ENCODE data around the gene METTL26. TPM values are rescaled to one million over a fixed set of nuclear protein-coding genes. Genes with fewer than 3 reads are reported as not detected.

The METTL26 gene
- total RNA-seq, 1 donor from 2014 or later: 68.1 TPM

- Mint-ChIP-seq H3K27me3 (ENCODE audit: low read depth) (no peaks in the 10 kb centered on the region), H3K27ac (ENCODE audit: unreplicated experiment) (no peak overlapping the region), H3K4me1 (ENCODE audit: low read depth) (peaks cover 18% of the 10 kb centered on the region), H3K36me3 (ENCODE audit: low read depth) (peaks cover 7% of the 10 kb centered on the region), H3K9me3 (ENCODE audit: low read depth) (no peaks in the 10 kb centered on the region), H3K4me3 (ENCODE audit: unreplicated experiment) (no peak overlapping the region)
- TF ChIP-seq CTCF (IDR thresholded peaks at IDR 0.05): no peak
- no peak for DNase-seq (ENCODE audit: low spot score)
Measured at GRCh38 chr16:595094-595528, 41.0 kb downstream of the METTL26 start.

- Mint-ChIP-seq H3K27ac (ENCODE audit: unreplicated experiment) (no peak overlapping the region), H3K9me3 (ENCODE audit: low read depth) (no peaks in the 10 kb centered on the region), H3K27me3 (ENCODE audit: low read depth) (no peaks in the 10 kb centered on the region), H3K4me3 (ENCODE audit: unreplicated experiment) (no peak overlapping the region), H3K4me1 (ENCODE audit: low read depth) (peaks cover 18% of the 10 kb centered on the region), H3K36me3 (ENCODE audit: low read depth) (peaks cover 7% of the 10 kb centered on the region)
- no peak for TF ChIP-seq CTCF (IDR thresholded peaks at IDR 0.05)
- DNase-seq (ENCODE audit: low spot score): no peak
Measured at GRCh38 chr16:593807-594206, 42.3 kb downstream of the METTL26 start.

GRCh38 chr16:593406-593805 is 42.7 kb downstream of the METTL26 start:
- Mint-ChIP-seq H3K27me3 (ENCODE audit: low read depth) (no peaks in the 10 kb centered on the region), H3K27ac (ENCODE audit: unreplicated experiment) (peak overlapping the region; percentile 49), H3K9me3 (ENCODE audit: low read depth) (no peaks in the 10 kb centered on the region), H3K36me3 (ENCODE audit: low read depth) (peaks cover 7% of the 10 kb centered on the region), H3K4me1 (ENCODE audit: low read depth) (peaks cover 20% of the 10 kb centered on the region), H3K4me3 (ENCODE audit: unreplicated experiment) (no peak overlapping the region)
- TF ChIP-seq CTCF (IDR thresholded peaks at IDR 0.05): no peak
- no peak for DNase-seq (ENCODE audit: low spot score)

- H3K4me3 Mint-ChIP-seq (ENCODE audit: unreplicated experiment): no peak overlapping the region
- DNase-seq (ENCODE audit: low spot score): no peak
- H3K36me3 Mint-ChIP-seq (ENCODE audit: low read depth): peaks cover 7% of the 10 kb centered on the region
- H3K9me3 Mint-ChIP-seq (ENCODE audit: low read depth): no peaks in the 10 kb centered on the region
- no peaks in the 10 kb centered on the region for H3K27me3 Mint-ChIP-seq (ENCODE audit: low read depth)
- no peak for TF ChIP-seq CTCF (IDR thresholded peaks at IDR 0.05)
- no peak overlapping the region for H3K27ac Mint-ChIP-seq (ENCODE audit: unreplicated experiment)
- peaks cover 27% of the 10 kb centered on the region for H3K4me1 Mint-ChIP-seq (ENCODE audit: low read depth)
Measured at GRCh38 chr16:592518-593306, 43.4 kb downstream of the METTL26 start.

GRCh38 chr16:591892-592517 is 44.1 kb downstream of the METTL26 start:
- DNase-seq (ENCODE audit: low spot score): no peak

More at GRCh38 chr16:591892-592517, 44.1 kb downstream of the METTL26 start:
- Mint-ChIP-seq H3K27me3 (ENCODE audit: low read depth) (no peaks in the 10 kb centered on the region), H3K4me1 (ENCODE audit: low read depth) (peaks cover 32% of the 10 kb centered on the region), H3K27ac (ENCODE audit: unreplicated experiment) (no peak overlapping the region), H3K36me3 (ENCODE audit: low read depth) (peaks cover 5% of the 10 kb centered on the region), H3K4me3 (ENCODE audit: unreplicated experiment) (no peak overlapping the region), H3K9me3 (ENCODE audit: low read depth) (no peaks in the 10 kb centered on the region)
- no peak for TF ChIP-seq CTCF (IDR thresholded peaks at IDR 0.05)

Measured in chondrocyte (in vitro differentiated cells).